Fibroblast of villous mesenchyme (primary cell): Measurements from ENCODE around the gene NCR3LG1. TPM values are rescaled to one million over a fixed set of nuclear protein-coding genes. Genes with fewer than 3 reads are reported as not detected.

ENCODE experiments used
- DNase-seq: peaks from one replicate; pipeline ENCODE4 v3.0.0-alpha.2; 2010; ENCODE audit warnings: low read depth
- H3K4me3 ChIP-seq: 2 replicates; pipeline ENCODE4 v1.5.1; 2011; ENCODE audit warnings: low read depth, mild to moderate bottlenecking, low read length
- CTCF ChIP-seq: IDR thresholded peaks from 2 replicates; pipeline ENCODE4 v1.5.1; 2012; ENCODE audit warnings: low read depth, mild to moderate bottlenecking, low read length; ENCODE audit not compliant: insufficient read depth
- total RNA-seq: library from RNA; depleted of rRNA; stranded (reverse); fragments of >200 nt; gene quantifications from 2 replicates; pipeline ENCODE4 v1.2.3, GENCODE V29; 2012

The NCR3LG1 gene
- total RNA-seq, 1 donor = 14.7 TPM

GRCh38 chr11:17396598-17397310, 45.2 kb downstream of the NCR3LG1 start:
- no peak for TF ChIP-seq CTCF
- DNase-seq = no peak
- no peak overlapping the region for H3K4me3 ChIP-seq

GRCh38 chr11:17397311-17398002, 45.9 kb downstream of the NCR3LG1 start:
- H3K4me3 ChIP-seq = no peak overlapping the region
- no peak for DNase-seq
- TF ChIP-seq CTCF = no peak

- no peak for TF ChIP-seq CTCF
- H3K4me3 ChIP-seq = no peak overlapping the region
- DNase-seq = no peak
Measured at GRCh38 chr11:17399236-17399635, 47.6 kb downstream of the NCR3LG1 start.

GRCh38 chr11:17400048-17400775, 48.6 kb downstream of the NCR3LG1 start:
- H3K4me3 ChIP-seq = no peak overlapping the region
- no peak for TF ChIP-seq CTCF
- no peak for DNase-seq

GRCh38 chr11:17401316-17401715, 49.7 kb downstream of the NCR3LG1 start:
- H3K4me3 ChIP-seq = no peak overlapping the region
- no peak for DNase-seq
- no peak for TF ChIP-seq CTCF

GRCh38 chr11:17401841-17402240, 50.2 kb downstream of the NCR3LG1 start:
- H3K4me3 ChIP-seq = no peak overlapping the region
- TF ChIP-seq CTCF = no peak
- DNase-seq = no peak
